ENCODE results near the gene SYT7. TPM values are rescaled to one million over a fixed set of nuclear protein-coding genes. Genes with fewer than 3 reads are reported as not detected.

SYT7 gene
- total RNA-seq, 3 donors from 2014 or later (not counting 1 experiment from before 2014, with no cell fraction given): 0.07 TPM; not detected in 2

DNA sequence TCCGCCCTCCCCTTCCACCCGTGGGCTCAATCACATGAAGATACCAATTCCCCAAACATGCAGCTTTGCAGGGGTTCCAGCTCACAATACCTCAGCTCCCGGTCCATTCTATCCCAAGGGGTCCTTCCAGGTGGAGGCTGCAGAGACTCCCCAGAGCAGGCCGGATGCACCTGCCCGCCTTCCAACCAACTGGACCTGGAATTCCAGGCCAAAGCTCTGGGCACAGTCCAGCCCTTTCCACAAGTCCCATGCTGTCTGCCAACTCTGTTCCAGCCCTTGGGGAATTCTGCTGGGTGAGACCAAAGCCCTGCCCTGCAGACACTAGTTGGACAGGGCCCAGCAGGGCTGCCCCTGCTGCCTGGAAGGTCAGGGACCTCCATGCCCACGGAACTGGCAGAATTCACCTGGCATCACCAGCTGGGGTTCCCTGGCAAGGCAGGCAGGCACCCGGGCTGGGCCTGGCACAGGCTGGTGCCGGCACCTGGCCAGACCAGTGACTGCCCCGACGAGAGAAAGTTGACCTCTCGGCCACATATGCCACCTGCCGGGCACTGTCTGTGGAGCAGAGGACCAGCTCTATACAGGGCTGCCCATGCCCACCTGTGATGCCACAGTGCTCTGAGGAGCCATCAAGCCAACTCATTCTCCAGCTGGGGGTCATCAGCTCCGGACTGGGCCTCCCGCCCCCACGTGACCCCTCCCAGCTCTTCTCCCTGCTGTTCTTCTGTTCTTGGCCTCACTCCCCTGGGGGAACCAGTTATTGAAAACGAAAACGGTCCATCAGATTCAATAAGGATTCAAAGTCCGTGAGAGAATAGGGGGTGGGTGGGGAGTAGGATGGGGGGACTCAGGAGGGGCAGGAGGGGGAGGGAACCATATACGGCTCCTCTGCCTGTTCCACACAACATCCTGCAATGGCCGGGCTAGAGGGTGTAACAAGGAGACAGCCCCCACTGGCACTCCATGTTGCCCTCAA is 4.7 kb downstream of the SYT7 start:
- Mint-ChIP-seq H3K27ac (no peak overlapping the region), H3K36me3 (no peaks in the 10 kb centered on the region), H3K4me1 (peaks cover 0 to 6% of the 10 kb centered on the region in 2 donors), H3K4me3 (no peak overlapping the region), H3K27me3 (ENCODE audit: low read depth in 2 of 2) (peaks cover 24 to 36% of the 10 kb centered on the region in 2 donors), H3K9me3 (no peaks in the 10 kb centered on the region)
- Histone ChIP-seq H3K27me3 (ENCODE audit: control insufficient read depth, insufficient read depth, low read length) (peaks cover 15% of the 10 kb centered on the region), H3K4me3 (ENCODE audit: low read length) (no peak overlapping the region), H3K36me3 (ENCODE audit: control insufficient read depth, insufficient read depth, low read length) (no peaks in the 10 kb centered on the region), H3K27ac (ENCODE audit: low read length) (no peak overlapping the region), H3K4me1 (ENCODE audit: control insufficient read depth, insufficient read depth, low read length) (peaks cover 8% of the 10 kb centered on the region), H3K9me3 (ENCODE audit: control insufficient read depth, insufficient read depth, low read length) (no peaks in the 10 kb centered on the region)
- no peak for DNase-seq
- 87% methylated on average over 20 of the region's 20 CpGs for WGBS (ENCODE audit: insufficient coverage)
- ATAC-seq: no peak
- intact Hi-C loops (cut with micrococcal nuclease): no loop called here
- TF ChIP-seq, protein P1, sequence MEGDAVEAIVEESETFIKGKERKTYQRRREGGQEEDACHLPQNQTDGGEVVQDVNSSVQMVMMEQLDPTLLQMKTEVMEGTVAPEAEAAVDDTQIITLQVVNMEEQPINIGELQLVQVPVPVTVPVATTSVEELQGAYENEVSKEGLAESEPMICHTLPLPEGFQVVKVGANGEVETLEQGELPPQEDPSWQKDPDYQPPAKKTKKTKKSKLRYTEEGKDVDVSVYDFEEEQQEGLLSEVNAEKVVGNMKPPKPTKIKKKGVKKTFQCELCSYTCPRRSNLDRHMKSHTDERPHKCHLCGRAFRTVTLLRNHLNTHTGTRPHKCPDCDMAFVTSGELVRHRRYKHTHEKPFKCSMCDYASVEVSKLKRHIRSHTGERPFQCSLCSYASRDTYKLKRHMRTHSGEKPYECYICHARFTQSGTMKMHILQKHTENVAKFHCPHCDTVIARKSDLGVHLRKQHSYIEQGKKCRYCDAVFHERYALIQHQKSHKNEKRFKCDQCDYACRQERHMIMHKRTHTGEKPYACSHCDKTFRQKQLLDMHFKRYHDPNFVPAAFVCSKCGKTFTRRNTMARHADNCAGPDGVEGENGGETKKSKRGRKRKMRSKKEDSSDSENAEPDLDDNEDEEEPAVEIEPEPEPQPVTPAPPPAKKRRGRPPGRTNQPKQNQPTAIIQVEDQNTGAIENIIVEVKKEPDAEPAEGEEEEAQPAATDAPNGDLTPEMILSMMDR (IDR thresholded peaks at IDR 0.05): no peak

DNA sequence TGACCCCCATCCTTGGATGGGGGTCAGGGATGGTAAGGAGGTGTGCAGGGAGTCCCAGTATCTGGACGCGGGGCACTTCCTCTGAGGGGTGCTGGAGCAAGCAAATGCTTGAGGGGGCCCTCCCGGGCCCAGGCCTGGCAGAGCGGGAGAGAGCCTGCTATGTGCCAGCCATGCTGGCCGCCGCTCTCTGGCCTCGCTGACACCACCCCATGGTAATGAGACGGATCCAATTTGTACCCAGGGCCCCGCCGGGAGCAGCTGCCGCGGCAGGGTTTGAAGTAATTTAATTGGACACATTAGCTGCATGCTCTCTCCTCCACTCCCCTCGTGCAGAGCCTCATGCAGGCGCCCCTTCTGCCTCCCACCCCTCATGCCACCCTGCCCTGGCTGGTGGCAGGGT is 6.3 kb downstream of the SYT7 start:
- no peaks in the 10 kb centered on the region for H3K4me1 ChIP-seq (ENCODE audit: control insufficient read depth, insufficient read depth, low read length)
- Mint-ChIP-seq H3K4me3 (no peak overlapping the region), H3K4me1 (peaks cover 0 to 4% of the 10 kb centered on the region in 2 donors), H3K36me3 (no peaks in the 10 kb centered on the region), H3K9me3 (no peaks in the 10 kb centered on the region), H3K27ac (no peak overlapping the region), H3K27me3 (ENCODE audit: low read depth in 2 of 2) (peaks cover 22 to 37% of the 10 kb centered on the region in 2 donors)
- H3K27ac ChIP-seq (ENCODE audit: low read length): no peak overlapping the region
- 75% methylated on average over 14 of the region's 14 CpGs for WGBS (ENCODE audit: insufficient coverage)
- no peak for ATAC-seq
- no peaks in the 10 kb centered on the region for H3K9me3 ChIP-seq (ENCODE audit: control insufficient read depth, insufficient read depth, low read length)
- no peak overlapping the region for H3K4me3 ChIP-seq (ENCODE audit: low read length)
- DNase-seq: no peak
- peaks cover 7% of the 10 kb centered on the region for H3K27me3 ChIP-seq (ENCODE audit: control insufficient read depth, insufficient read depth, low read length)
- intact Hi-C loops (cut with micrococcal nuclease): no loop called here
- H3K36me3 ChIP-seq (ENCODE audit: control insufficient read depth, insufficient read depth, low read length): no peaks in the 10 kb centered on the region
- TF ChIP-seq, protein P1 (IDR thresholded peaks at IDR 0.05): no peak

DNA sequence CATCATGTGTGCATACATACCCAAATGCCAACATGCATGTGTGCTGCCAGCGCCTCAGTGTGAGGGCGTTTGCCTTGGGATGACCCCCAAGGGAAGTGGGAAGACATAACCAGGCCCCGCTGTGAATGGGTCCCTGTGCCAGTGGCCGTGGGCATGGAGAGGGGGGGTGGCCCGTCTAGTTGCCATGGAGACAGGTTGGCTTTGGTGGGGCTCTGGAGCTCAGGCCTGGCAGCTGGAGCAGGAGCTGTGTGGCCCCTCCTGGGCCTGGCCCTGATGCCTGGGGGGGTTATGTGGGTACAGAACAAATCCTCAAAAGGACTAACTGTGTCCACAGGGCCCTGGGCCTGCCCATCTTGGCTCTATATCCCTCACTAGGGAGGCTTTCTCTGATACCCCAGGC is 8.0 kb downstream of the SYT7 start:
- no peaks in the 10 kb centered on the region for H3K36me3 Mint-ChIP-seq
- no peaks in the 10 kb centered on the region for H3K4me1 ChIP-seq (ENCODE audit: control insufficient read depth, insufficient read depth, low read length)
- WGBS (ENCODE audit: insufficient coverage): 75% methylated on average over 5 of the region's 5 CpGs
- DNase-seq (no peak), ATAC-seq (no peak)
- H3K4me3 ChIP-seq (ENCODE audit: low read length): no peak overlapping the region
- no peaks in the 10 kb centered on the region for H3K36me3 ChIP-seq (ENCODE audit: control insufficient read depth, insufficient read depth, low read length)
- H3K27me3 Mint-ChIP-seq (ENCODE audit: low read depth in 2 of 2): peaks cover 16 to 36% of the 10 kb centered on the region in 2 donors
- H3K27ac ChIP-seq (ENCODE audit: low read length): no peak overlapping the region
- H3K27ac Mint-ChIP-seq: no peak overlapping the region
- TF ChIP-seq, protein P1 (IDR thresholded peaks at IDR 0.05): no peak
- peaks cover 0 to 4% of the 10 kb centered on the region in 2 donors for H3K4me1 Mint-ChIP-seq
- H3K4me3 Mint-ChIP-seq: no peak overlapping the region
- peaks cover 7% of the 10 kb centered on the region for H3K27me3 ChIP-seq (ENCODE audit: control insufficient read depth, insufficient read depth, low read length)
- intact Hi-C loops (cut with micrococcal nuclease): no loop called here
- H3K9me3 Mint-ChIP-seq: no peaks in the 10 kb centered on the region
- H3K9me3 ChIP-seq (ENCODE audit: control insufficient read depth, insufficient read depth, low read length): no peaks in the 10 kb centered on the region

Data from natural killer cell (primary cell).